LNCAP (cell line): ENCODE measurements around the gene CLEC11A.

Experiments
- TF ChIP-seq, protein P1 (sequence below): fragments of 450-650 bp; IDR thresholded peaks from 2 replicates; pipeline ENCODE4 v1.5.1; 2017; ENCODE audit warnings: mild to moderate bottlenecking

Gene CLEC11A

DNA sequence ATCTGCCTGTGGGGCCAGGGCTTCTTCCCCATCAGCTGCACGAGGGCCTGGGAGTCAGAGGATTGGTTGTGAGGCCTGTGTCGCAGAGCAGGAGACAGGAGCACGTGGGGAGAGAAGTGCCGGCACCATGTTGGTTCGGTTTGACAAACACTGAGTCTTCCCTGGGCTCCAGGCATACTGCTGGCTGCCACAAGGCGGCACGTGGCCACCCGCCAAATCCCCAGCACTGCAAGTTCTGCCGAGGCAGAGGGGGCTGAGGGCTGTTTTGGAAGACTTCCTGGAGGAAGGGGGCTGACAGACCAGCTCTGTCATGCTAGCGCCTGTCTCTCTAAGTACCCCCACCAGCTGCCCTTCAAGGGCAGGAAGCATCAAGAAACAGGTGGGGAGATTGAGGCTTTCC is 13.1 kb upstream of the CLEC11A start:
- TF ChIP-seq, protein P1, sequence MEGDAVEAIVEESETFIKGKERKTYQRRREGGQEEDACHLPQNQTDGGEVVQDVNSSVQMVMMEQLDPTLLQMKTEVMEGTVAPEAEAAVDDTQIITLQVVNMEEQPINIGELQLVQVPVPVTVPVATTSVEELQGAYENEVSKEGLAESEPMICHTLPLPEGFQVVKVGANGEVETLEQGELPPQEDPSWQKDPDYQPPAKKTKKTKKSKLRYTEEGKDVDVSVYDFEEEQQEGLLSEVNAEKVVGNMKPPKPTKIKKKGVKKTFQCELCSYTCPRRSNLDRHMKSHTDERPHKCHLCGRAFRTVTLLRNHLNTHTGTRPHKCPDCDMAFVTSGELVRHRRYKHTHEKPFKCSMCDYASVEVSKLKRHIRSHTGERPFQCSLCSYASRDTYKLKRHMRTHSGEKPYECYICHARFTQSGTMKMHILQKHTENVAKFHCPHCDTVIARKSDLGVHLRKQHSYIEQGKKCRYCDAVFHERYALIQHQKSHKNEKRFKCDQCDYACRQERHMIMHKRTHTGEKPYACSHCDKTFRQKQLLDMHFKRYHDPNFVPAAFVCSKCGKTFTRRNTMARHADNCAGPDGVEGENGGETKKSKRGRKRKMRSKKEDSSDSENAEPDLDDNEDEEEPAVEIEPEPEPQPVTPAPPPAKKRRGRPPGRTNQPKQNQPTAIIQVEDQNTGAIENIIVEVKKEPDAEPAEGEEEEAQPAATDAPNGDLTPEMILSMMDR = peak; percentile 24; the same call in 1 of the 2 replicates

DNA sequence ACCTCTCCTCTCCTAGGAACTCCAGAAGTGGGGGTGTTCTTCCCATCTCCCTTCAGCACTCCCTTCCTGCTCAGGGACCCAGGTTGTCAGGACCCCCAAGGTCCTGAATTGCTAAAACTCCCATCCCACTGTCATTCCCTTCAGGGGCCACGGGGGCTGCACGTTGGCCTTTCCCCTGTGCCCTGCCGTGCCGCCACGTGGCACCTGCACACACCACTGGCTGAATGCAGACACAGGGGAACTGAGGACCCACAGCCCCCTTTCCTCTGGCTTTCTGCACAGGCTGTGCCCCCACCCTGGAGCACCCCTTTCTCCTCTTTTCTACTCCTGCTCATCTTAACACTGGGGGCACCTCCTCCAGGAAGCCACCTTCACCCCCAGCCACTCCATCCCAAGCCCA is 12.6 kb upstream of the CLEC11A start:
- TF ChIP-seq, protein P1 = no peak

DNA sequence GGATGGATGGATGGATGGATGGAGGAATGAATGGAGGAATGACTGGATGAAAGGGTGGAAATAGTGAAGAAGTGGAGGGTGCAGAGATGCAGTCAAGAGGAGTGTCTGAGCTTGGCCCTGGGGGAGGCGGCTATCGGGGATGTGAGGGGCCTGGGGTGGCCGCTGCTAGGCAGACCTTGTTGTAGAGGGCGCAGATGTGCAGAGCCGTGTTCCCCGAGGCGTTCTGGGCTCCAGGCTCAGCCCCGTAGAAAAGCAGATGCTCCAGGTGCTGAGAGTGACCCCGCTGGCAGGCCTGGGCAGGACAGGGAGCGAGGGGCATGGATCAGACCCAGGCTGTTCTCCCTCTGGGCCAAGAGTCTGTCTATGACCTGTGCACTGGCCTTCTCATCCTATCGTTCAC is 12.0 kb upstream of the CLEC11A start:
- TF ChIP-seq, protein P1 = no peak

DNA sequence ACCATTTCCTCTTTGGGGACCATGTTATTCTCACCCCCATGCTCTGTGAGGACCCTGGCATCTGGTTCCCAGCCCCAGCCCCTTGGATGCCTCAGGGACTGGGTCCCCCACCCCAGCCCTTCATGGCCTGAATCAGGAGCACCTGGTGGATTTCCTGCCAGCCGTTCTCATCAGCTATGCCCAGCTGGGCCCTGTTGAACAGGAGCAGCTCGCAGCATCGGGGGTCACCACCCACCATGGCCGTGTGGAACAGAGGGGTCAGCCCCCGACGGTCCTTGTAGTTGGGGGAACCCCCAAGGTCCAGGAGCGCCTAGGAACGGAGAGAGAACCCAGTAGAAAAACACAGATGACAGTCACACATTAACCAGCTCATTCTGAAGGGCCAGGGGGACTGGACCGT is 11.4 kb upstream of the CLEC11A start:
- TF ChIP-seq, protein P1 = no peak

DNA sequence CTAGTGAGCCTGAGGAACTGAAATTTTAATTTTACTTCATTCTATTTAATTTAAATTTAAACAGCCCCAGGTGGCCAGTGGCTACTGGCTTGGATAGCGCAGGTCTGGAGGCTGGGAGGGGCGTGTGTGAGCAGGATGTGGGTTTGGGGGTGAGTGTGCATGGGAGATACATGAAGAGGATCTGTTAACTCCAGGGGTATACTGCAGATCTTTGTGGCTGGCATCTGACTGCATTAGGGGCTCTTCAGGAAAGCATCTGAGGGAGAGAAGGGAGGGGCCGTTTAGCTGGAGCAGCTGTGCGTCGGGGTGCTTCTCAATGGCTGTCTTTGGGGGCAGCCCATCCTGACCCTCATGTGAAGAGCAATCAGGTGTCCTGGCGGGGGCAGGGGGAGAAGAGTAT is 10.3 kb upstream of the CLEC11A start:
- TF ChIP-seq, protein P1 = no peak

DNA sequence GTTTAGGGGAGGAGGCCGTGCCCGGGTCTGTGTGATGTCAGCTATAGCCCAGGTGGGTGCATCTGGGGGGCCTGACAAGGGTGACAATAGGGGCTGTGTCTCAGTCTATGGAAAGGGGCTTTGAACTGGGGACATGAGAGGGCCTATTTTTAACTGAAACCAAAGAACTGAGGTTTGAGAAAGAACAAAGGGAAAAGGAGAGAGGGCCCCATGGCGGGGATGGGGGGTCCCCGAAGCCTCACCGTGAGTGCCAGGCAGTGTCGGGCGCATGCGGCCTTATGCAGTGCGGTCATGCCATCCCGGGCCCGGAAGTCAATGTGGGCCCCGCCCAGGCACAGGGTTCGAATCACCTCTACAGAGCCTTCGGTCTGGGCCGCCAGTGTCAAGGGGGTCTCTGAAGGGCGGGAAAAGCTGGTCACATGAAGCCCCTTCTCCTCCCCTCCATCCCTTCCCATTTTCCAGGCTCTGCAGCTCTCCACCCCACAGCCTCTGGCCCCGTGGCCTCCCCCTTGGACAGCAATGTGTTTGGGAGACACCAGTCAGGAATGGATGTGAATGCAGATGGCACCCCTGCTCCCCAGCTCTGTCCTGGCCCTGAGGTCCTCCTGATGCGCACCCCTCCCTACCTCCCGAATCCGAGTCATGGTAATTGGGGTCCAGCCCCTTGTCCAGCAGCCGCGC is 9.5 kb upstream of the CLEC11A start:
- TF ChIP-seq, protein P1 = no peak

DNA sequence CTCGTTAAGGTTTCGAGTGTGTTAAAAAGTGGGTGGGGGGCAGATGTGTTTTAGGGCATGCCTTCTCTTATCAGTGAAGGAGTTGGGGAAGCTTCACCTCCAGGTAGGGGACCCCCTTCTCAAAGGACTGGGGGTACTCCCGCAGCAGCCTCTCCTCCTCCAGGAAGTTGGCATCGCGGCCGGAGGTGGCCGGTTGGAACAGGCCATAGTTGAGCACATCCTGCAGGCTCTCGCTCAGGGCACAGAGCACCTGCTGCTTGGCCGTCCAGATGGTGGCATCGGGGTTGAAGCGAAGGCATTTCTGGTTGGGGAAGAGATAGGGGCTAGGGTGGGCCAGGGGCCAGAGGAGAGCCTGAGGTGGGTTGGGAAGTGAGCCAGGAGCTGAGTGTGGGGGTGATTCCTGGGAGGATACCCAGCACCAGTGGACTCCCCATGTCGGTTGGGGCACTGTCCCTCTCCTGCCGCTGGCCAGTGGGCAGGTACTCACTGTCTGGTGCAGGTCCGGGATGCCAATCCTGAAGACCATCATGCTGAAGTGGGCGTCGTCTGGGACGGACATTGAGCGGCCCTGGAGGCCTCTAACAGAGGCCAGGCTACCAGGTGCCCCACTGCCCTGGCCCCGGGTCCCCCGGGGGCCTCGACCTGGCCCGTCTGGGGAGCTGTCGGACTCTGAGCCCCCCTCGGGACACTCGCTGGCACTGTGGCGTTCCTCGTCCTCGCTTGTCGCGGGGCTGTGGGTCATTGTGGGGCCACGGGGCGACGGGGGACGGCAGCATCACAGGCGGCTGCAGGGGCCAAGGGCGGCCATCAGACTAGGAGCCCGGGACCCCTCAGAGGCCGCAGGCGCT is 6.8 kb upstream of the CLEC11A start:
- TF ChIP-seq, protein P1 = no peak
